Measurements from ENCODE around the gene RPL39L. TPM values are rescaled to one million over a fixed set of nuclear protein-coding genes. Genes with fewer than 3 reads are reported as not detected.

RPL39L gene
- total RNA-seq, 1 donor, result 33.8 TPM

Other genes with a start within 250 kb of the RPL39L start
- 3.3 and 10.5 TPM in 2 replicates for gene ST6GAL1, start 209.0 kb downstream of the RPL39L start, total RNA-seq (ENCODE audit: low replicate concordance)
- gene RTP1, start 58.0 kb upstream of the RPL39L start, total RNA-seq (ENCODE audit: low replicate concordance), result not detected in 2 replicates
- 4.8 and 19.2 TPM in 2 replicates for gene MASP1, start 152.2 kb upstream of the RPL39L start, total RNA-seq (ENCODE audit: low replicate concordance)
- 2.8 and 2.9 TPM in 2 replicates for gene RTP4, start 228.9 kb upstream of the RPL39L start, total RNA-seq (ENCODE audit: low replicate concordance)